H9 (cell line): ENCODE data around the gene CAT. TPM values are rescaled to one million over a fixed set of nuclear protein-coding genes. Genes with fewer than 3 reads are reported as not detected.

Experiments
- DNase-seq: peaks from one replicate; pipeline ENCODE4 v3.0.0-alpha.2; 2017
- H2AFZ ChIP-seq: one replicate; pipeline ENCODE4 v1.6.1; 2013; ENCODE audit warnings: mild to moderate bottlenecking, low read length, control low read depth, moderate library complexity
- H2AK5ac ChIP-seq: 2 replicates; pipeline ENCODE4 v1.6.1; 2013; ENCODE audit warnings: low read length, control low read depth, mixed read lengths; ENCODE audit not compliant: insufficient read length
- H2BK120ac ChIP-seq: one replicate; pipeline ENCODE4 v1.6.1; 2013; ENCODE audit warnings: low read depth, mild to moderate bottlenecking, low read length, control low read depth, inconsistent platforms; ENCODE audit not compliant: poor library complexity, severe bottlenecking
- H2BK12ac ChIP-seq: 2 replicates; pipeline ENCODE4 v1.6.1; 2013; ENCODE audit warnings: low read length, control low read depth, mixed read lengths, low read depth; ENCODE audit not compliant: insufficient read length
- H2BK15ac ChIP-seq: 2 replicates; pipeline ENCODE4 v1.6.1; 2013; ENCODE audit warnings: low read depth, low read length, control low read depth
- H2BK20ac ChIP-seq: one replicate; pipeline ENCODE4 v1.6.1; 2013; ENCODE audit warnings: low read depth, mild to moderate bottlenecking, low read length, control low read depth, inconsistent platforms; ENCODE audit not compliant: poor library complexity, severe bottlenecking
- H2BK5ac ChIP-seq: 2 replicates; pipeline ENCODE4 v1.6.1; 2013; ENCODE audit warnings: low read length, control low read depth, mixed read lengths; ENCODE audit not compliant: insufficient read length
- H3K14ac ChIP-seq: 2 replicates; pipeline ENCODE4 v1.6.1; 2013; ENCODE audit warnings: low read length, control low read depth; ENCODE audit not compliant: insufficient read depth
- H3K18ac ChIP-seq: 2 replicates; pipeline ENCODE4 v1.6.1; 2013; ENCODE audit warnings: low read depth, mild to moderate bottlenecking, mixed read lengths, low read length, control low read depth; ENCODE audit not compliant: insufficient read length
- H3K23ac ChIP-seq: 2 replicates; pipeline ENCODE4 v1.6.1; 2013; ENCODE audit warnings: low read length, control low read depth, mixed read lengths, low read depth; ENCODE audit not compliant: insufficient read length
- H3K23me2 ChIP-seq: 2 replicates; pipeline ENCODE4 v1.6.1; 2013; ENCODE audit warnings: low read depth, mild to moderate bottlenecking, mixed read lengths, low read length, control low read depth; ENCODE audit not compliant: insufficient read length, poor library complexity, severe bottlenecking
- H3K27ac ChIP-seq: 2 replicates; pipeline ENCODE4 v1.5.1; 2013; ENCODE audit warnings: low read length, control low read depth, mixed read lengths, low read depth; ENCODE audit not compliant: insufficient read length
- H3K27me3 ChIP-seq: 2 replicates; pipeline ENCODE4 v1.6.1; 2013; ENCODE audit warnings: low read length, control low read depth, inconsistent platforms; ENCODE audit not compliant: insufficient read depth
- H3K4ac ChIP-seq: 2 replicates; pipeline ENCODE4 v1.6.1; 2013; ENCODE audit warnings: low read depth, mild to moderate bottlenecking, control low read depth, inconsistent platforms, low read length, moderate library complexity
- H3K4me1 ChIP-seq: 2 replicates; pipeline ENCODE4 v1.6.1; 2013; ENCODE audit warnings: low read length, control low read depth, inconsistent platforms; ENCODE audit not compliant: insufficient read depth
- H3K4me2 ChIP-seq: 2 replicates; pipeline ENCODE4 v1.6.1; 2013; ENCODE audit warnings: low read length, control low read depth, mixed read lengths; ENCODE audit not compliant: insufficient read length, insufficient read depth
- H3K56ac ChIP-seq: 2 replicates; pipeline ENCODE4 v1.6.1; 2013; ENCODE audit warnings: low read depth, mild to moderate bottlenecking, mixed read lengths, low read length, control low read depth; ENCODE audit not compliant: insufficient read length
- H3K79me1 ChIP-seq: 2 replicates; pipeline ENCODE4 v1.6.1; 2013; ENCODE audit warnings: low read depth, mild to moderate bottlenecking, moderate library complexity, low read length, control low read depth, inconsistent platforms; ENCODE audit not compliant: insufficient read depth, poor library complexity, severe bottlenecking
- H3K79me2 ChIP-seq: 2 replicates; pipeline ENCODE4 v1.6.1; 2013; ENCODE audit warnings: low read length, control low read depth, inconsistent platforms; ENCODE audit not compliant: insufficient read depth
- H3K9ac ChIP-seq: 2 replicates; pipeline ENCODE4 v1.6.1; 2013; ENCODE audit warnings: low read length, control low read depth, mixed read lengths; ENCODE audit not compliant: insufficient read length; ENCODE audit errors: extremely low read depth
- H3K9me3 ChIP-seq: one replicate; pipeline ENCODE4 v1.6.1; 2013; ENCODE audit warnings: low read depth, low read length, inconsistent platforms; ENCODE audit not compliant: control insufficient read depth
- H3T11ph ChIP-seq: one replicate; pipeline ENCODE4 v1.6.1; 2013; ENCODE audit warnings: mild to moderate bottlenecking, low read length, control low read depth, inconsistent platforms
- H4K20me1 ChIP-seq: one replicate; pipeline ENCODE4 v1.6.1; 2013; ENCODE audit not compliant: control insufficient read depth, insufficient read length, insufficient read depth
- H4K5ac ChIP-seq: 2 replicates; pipeline ENCODE4 v1.6.1; 2013; ENCODE audit warnings: low read depth, mild to moderate bottlenecking, mixed read lengths, low read length, control low read depth; ENCODE audit not compliant: insufficient read length
- H4K8ac ChIP-seq: replicated peaks from 2 replicates; pipeline ENCODE4 v1.6.1; 2013; ENCODE audit warnings: low read length, control low read depth, mixed read lengths, low read depth; ENCODE audit not compliant: insufficient read length
- H4K91ac ChIP-seq: 2 replicates; pipeline ENCODE4 v1.6.1; 2013; ENCODE audit warnings: low read depth, mild to moderate bottlenecking, moderate library complexity, mixed read lengths, low read length, control low read depth; ENCODE audit not compliant: insufficient read length
- H3K27ac Mint-ChIP-seq, 3 experiments: 2 replicates in 2 of 3; 3 replicates in 1 of 3; pipeline ENCODE4 v1.8.0; 2020 to 2021; ENCODE audit warnings: mixed read lengths in 3 of 3, mild to moderate bottlenecking in 1 of 3, moderate library complexity in 1 of 3
- H3K27me3 Mint-ChIP-seq: 2 replicates; pipeline ENCODE4 v1.8.0; 2021; ENCODE audit warnings: low read depth, mild to moderate bottlenecking, moderate library complexity, mixed read lengths
- H3K36me3 Mint-ChIP-seq, 3 experiments: 2 replicates in 2 of 3; 3 replicates in 1 of 3; pipeline ENCODE4 v1.8.0; 2020 to 2021; ENCODE audit warnings: low read depth in 3 of 3, mixed read lengths in 3 of 3; ENCODE audit not compliant: insufficient read depth in 1 of 3
- H3K4me1 Mint-ChIP-seq, 2 experiments: 2 replicates each; pipeline ENCODE4 v1.8.0; 2020; ENCODE audit warnings: mixed read lengths in 2 of 2
- H3K4me3 Mint-ChIP-seq, 2 experiments: 2 replicates in 1 of 2; 3 replicates in 1 of 2; pipeline ENCODE4 v1.8.0; 2020 to 2021; ENCODE audit warnings: mild to moderate bottlenecking in 2 of 2, mixed read lengths in 2 of 2, moderate library complexity in 1 of 2
- H3K9me3 Mint-ChIP-seq, 2 experiments: 2 replicates in 1 of 2; 3 replicates in 1 of 2; pipeline ENCODE4 v1.8.0; 2020; ENCODE audit warnings: mild to moderate bottlenecking in 2 of 2, mixed read lengths in 2 of 2, moderate library complexity in 1 of 2
- CTCF ChIP-seq: fragments of 200-600 bp; sonication (generic); conservative IDR thresholded peaks from 3 replicates; pipeline ENCODE4 v1.8.0; 2021; ENCODE audit warnings: antibody characterized with exemption, mild to moderate bottlenecking
- WGBS: extraction: QIAGEN DNeasy Blood & Tissue Kit; methylation state at CpG from one replicate; pipeline ENCODE4 v1.1.7; 2013; ENCODE audit warnings: missing lambda C conversion rate, low lambda C conversion rate, mixed read lengths; ENCODE audit not compliant: insufficient read length; ENCODE audit errors: extremely low coverage; 5-methylcytosine and 5-hydroxymethylcytosine counted together
- total RNA-seq: library from RNA; stranded (reverse); gene quantifications from 2 replicates; pipeline ENCODE4 v1.2.1, GENCODE V29; 2021

The CAT gene
- total RNA-seq, 1 experiment from 2014 or later, result 9.9 TPM

DNA sequence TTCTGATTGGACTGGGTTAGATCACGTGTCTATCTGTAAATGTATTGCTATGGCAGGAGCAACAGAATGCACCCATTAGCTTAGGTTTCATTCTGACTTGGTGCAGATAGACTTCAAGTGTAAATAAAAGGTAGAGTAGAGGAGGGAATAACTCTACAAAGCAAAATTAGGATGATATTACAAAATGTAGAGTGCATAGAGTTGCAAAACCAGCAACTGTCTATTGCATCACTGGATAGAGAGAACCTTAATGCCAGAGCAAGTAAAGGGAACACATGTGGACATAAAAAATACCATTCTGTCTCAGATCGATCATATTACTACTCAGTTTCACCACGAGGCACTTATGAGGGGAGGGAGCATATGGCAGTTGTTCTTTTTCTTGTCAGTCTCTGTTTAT is 22.0 kb upstream of the CAT start:
- no peak overlapping the region for H3K14ac ChIP-seq
- H3K4me1 ChIP-seq, result no peaks in the 10 kb centered on the region
- H3K23me2 ChIP-seq, result no peaks in the 10 kb centered on the region
- H2AFZ ChIP-seq, result no peak overlapping the region
- H4K20me1 ChIP-seq, result no peaks in the 10 kb centered on the region
- no peak overlapping the region for H2BK20ac ChIP-seq
- no peak for TF ChIP-seq CTCF
- H3K79me2 ChIP-seq, result peaks cover 1% of the 10 kb centered on the region; the same call in 1 of the 2 replicates
- H3K9me3 Mint-ChIP-seq, result peaks cover 14 to 17% of the 10 kb centered on the region in 2 experiments
- no peak overlapping the region for H2AK5ac ChIP-seq
- H2BK120ac ChIP-seq, result no peak overlapping the region
- H3K23ac ChIP-seq, result no peak overlapping the region
- H2BK5ac ChIP-seq, result no peak overlapping the region
- no peak overlapping the region for H3K27ac ChIP-seq
- no peak overlapping the region for H4K8ac ChIP-seq
- no peak overlapping the region for H2BK15ac ChIP-seq
- H3K27ac Mint-ChIP-seq, result no peak overlapping the region
- no peak for DNase-seq
- H3K36me3 Mint-ChIP-seq, result peaks cover 4 to 18% (median 5%) of the 10 kb centered on the region in 3 experiments; a peak in 6 of 7 replicates
- H3K79me1 ChIP-seq, result no peaks in the 10 kb centered on the region
- H2BK12ac ChIP-seq, result no peak overlapping the region
- H3K9me3 ChIP-seq, result peaks cover 7% of the 10 kb centered on the region
- no peak overlapping the region for H4K5ac ChIP-seq
- H3T11ph ChIP-seq, result no peak overlapping the region
- H3K27me3 Mint-ChIP-seq, result no peaks in the 10 kb centered on the region; the same call in 1 of the 2 replicates
- WGBS, result no CpG with 5 or more reads among the region's 3 CpGs
- H3K27me3 ChIP-seq, result no peaks in the 10 kb centered on the region
- no peak overlapping the region for H3K4me2 ChIP-seq
- 0 out of 4 replicates have a peak, but pooled peaks cover 0 to 4% of the 10 kb centered on the region in 2 experiments for H3K4me1 Mint-ChIP-seq
- no peak overlapping the region for H3K56ac ChIP-seq
- no peak overlapping the region for H3K4me3 Mint-ChIP-seq
- no peak overlapping the region for H3K4ac ChIP-seq
- no peak overlapping the region for H3K18ac ChIP-seq
- no peak overlapping the region for H3K9ac ChIP-seq
- H4K91ac ChIP-seq, result no peak overlapping the region
